H9 (cell line): ENCODE measurements around the gene AURKB. TPM values are rescaled to one million over a fixed set of nuclear protein-coding genes. Genes with fewer than 3 reads are reported as not detected.

Source experiments
- DNase-seq: peaks from one replicate; pipeline ENCODE4 v3.0.0-alpha.2; 2017
- H2AFZ ChIP-seq: one replicate; pipeline ENCODE4 v1.6.1; 2013; ENCODE audit warnings: mild to moderate bottlenecking, low read length, control low read depth, moderate library complexity
- H2AK5ac ChIP-seq: 2 replicates; pipeline ENCODE4 v1.6.1; 2013; ENCODE audit warnings: low read length, control low read depth, mixed read lengths; ENCODE audit not compliant: insufficient read length
- H2BK120ac ChIP-seq: one replicate; pipeline ENCODE4 v1.6.1; 2013; ENCODE audit warnings: low read depth, mild to moderate bottlenecking, low read length, control low read depth, inconsistent platforms; ENCODE audit not compliant: poor library complexity, severe bottlenecking
- H2BK12ac ChIP-seq: 2 replicates; pipeline ENCODE4 v1.6.1; 2013; ENCODE audit warnings: low read length, control low read depth, mixed read lengths, low read depth; ENCODE audit not compliant: insufficient read length
- H2BK15ac ChIP-seq: 2 replicates; pipeline ENCODE4 v1.6.1; 2013; ENCODE audit warnings: low read depth, low read length, control low read depth
- H2BK20ac ChIP-seq: one replicate; pipeline ENCODE4 v1.6.1; 2013; ENCODE audit warnings: low read depth, mild to moderate bottlenecking, low read length, control low read depth, inconsistent platforms; ENCODE audit not compliant: poor library complexity, severe bottlenecking
- H2BK5ac ChIP-seq: 2 replicates; pipeline ENCODE4 v1.6.1; 2013; ENCODE audit warnings: low read length, control low read depth, mixed read lengths; ENCODE audit not compliant: insufficient read length
- H3K14ac ChIP-seq: 2 replicates; pipeline ENCODE4 v1.6.1; 2013; ENCODE audit warnings: low read length, control low read depth; ENCODE audit not compliant: insufficient read depth
- H3K18ac ChIP-seq: 2 replicates; pipeline ENCODE4 v1.6.1; 2013; ENCODE audit warnings: low read depth, mild to moderate bottlenecking, mixed read lengths, low read length, control low read depth; ENCODE audit not compliant: insufficient read length
- H3K23ac ChIP-seq: 2 replicates; pipeline ENCODE4 v1.6.1; 2013; ENCODE audit warnings: low read length, control low read depth, mixed read lengths, low read depth; ENCODE audit not compliant: insufficient read length
- H3K23me2 ChIP-seq: 2 replicates; pipeline ENCODE4 v1.6.1; 2013; ENCODE audit warnings: low read depth, mild to moderate bottlenecking, mixed read lengths, low read length, control low read depth; ENCODE audit not compliant: insufficient read length, poor library complexity, severe bottlenecking
- H3K27ac ChIP-seq: 2 replicates; pipeline ENCODE4 v1.5.1; 2013; ENCODE audit warnings: low read length, control low read depth, mixed read lengths, low read depth; ENCODE audit not compliant: insufficient read length
- H3K27me3 ChIP-seq: 2 replicates; pipeline ENCODE4 v1.6.1; 2013; ENCODE audit warnings: low read length, control low read depth, inconsistent platforms; ENCODE audit not compliant: insufficient read depth
- H3K4ac ChIP-seq: 2 replicates; pipeline ENCODE4 v1.6.1; 2013; ENCODE audit warnings: low read depth, mild to moderate bottlenecking, control low read depth, inconsistent platforms, low read length, moderate library complexity
- H3K4me1 ChIP-seq: 2 replicates; pipeline ENCODE4 v1.6.1; 2013; ENCODE audit warnings: low read length, control low read depth, inconsistent platforms; ENCODE audit not compliant: insufficient read depth
- H3K4me2 ChIP-seq: 2 replicates; pipeline ENCODE4 v1.6.1; 2013; ENCODE audit warnings: low read length, control low read depth, mixed read lengths; ENCODE audit not compliant: insufficient read length, insufficient read depth
- H3K56ac ChIP-seq: 2 replicates; pipeline ENCODE4 v1.6.1; 2013; ENCODE audit warnings: low read depth, mild to moderate bottlenecking, mixed read lengths, low read length, control low read depth; ENCODE audit not compliant: insufficient read length
- H3K79me1 ChIP-seq: 2 replicates; pipeline ENCODE4 v1.6.1; 2013; ENCODE audit warnings: low read depth, mild to moderate bottlenecking, moderate library complexity, low read length, control low read depth, inconsistent platforms; ENCODE audit not compliant: insufficient read depth, poor library complexity, severe bottlenecking
- H3K79me2 ChIP-seq: 2 replicates; pipeline ENCODE4 v1.6.1; 2013; ENCODE audit warnings: low read length, control low read depth, inconsistent platforms; ENCODE audit not compliant: insufficient read depth
- H3K9ac ChIP-seq: 2 replicates; pipeline ENCODE4 v1.6.1; 2013; ENCODE audit warnings: low read length, control low read depth, mixed read lengths; ENCODE audit not compliant: insufficient read length; ENCODE audit errors: extremely low read depth
- H3K9me3 ChIP-seq: one replicate; pipeline ENCODE4 v1.6.1; 2013; ENCODE audit warnings: low read depth, low read length, inconsistent platforms; ENCODE audit not compliant: control insufficient read depth
- H3T11ph ChIP-seq: one replicate; pipeline ENCODE4 v1.6.1; 2013; ENCODE audit warnings: mild to moderate bottlenecking, low read length, control low read depth, inconsistent platforms
- H4K20me1 ChIP-seq: one replicate; pipeline ENCODE4 v1.6.1; 2013; ENCODE audit not compliant: control insufficient read depth, insufficient read length, insufficient read depth
- H4K5ac ChIP-seq: 2 replicates; pipeline ENCODE4 v1.6.1; 2013; ENCODE audit warnings: low read depth, mild to moderate bottlenecking, mixed read lengths, low read length, control low read depth; ENCODE audit not compliant: insufficient read length
- H4K8ac ChIP-seq: replicated peaks from 2 replicates; pipeline ENCODE4 v1.6.1; 2013; ENCODE audit warnings: low read length, control low read depth, mixed read lengths, low read depth; ENCODE audit not compliant: insufficient read length
- H4K91ac ChIP-seq: 2 replicates; pipeline ENCODE4 v1.6.1; 2013; ENCODE audit warnings: low read depth, mild to moderate bottlenecking, moderate library complexity, mixed read lengths, low read length, control low read depth; ENCODE audit not compliant: insufficient read length
- H3K27ac Mint-ChIP-seq, 3 experiments: 2 replicates in 2 of 3; 3 replicates in 1 of 3; pipeline ENCODE4 v1.8.0; 2020 to 2021; ENCODE audit warnings: mixed read lengths in 3 of 3, mild to moderate bottlenecking in 1 of 3, moderate library complexity in 1 of 3
- H3K27me3 Mint-ChIP-seq: 2 replicates; pipeline ENCODE4 v1.8.0; 2021; ENCODE audit warnings: low read depth, mild to moderate bottlenecking, moderate library complexity, mixed read lengths
- H3K36me3 Mint-ChIP-seq, 3 experiments: 2 replicates in 2 of 3; 3 replicates in 1 of 3; pipeline ENCODE4 v1.8.0; 2020 to 2021; ENCODE audit warnings: low read depth in 3 of 3, mixed read lengths in 3 of 3; ENCODE audit not compliant: insufficient read depth in 1 of 3
- H3K4me1 Mint-ChIP-seq, 2 experiments: 2 replicates each; pipeline ENCODE4 v1.8.0; 2020; ENCODE audit warnings: mixed read lengths in 2 of 2
- H3K4me3 Mint-ChIP-seq, 2 experiments: 2 replicates in 1 of 2; 3 replicates in 1 of 2; pipeline ENCODE4 v1.8.0; 2020 to 2021; ENCODE audit warnings: mild to moderate bottlenecking in 2 of 2, mixed read lengths in 2 of 2, moderate library complexity in 1 of 2
- H3K9me3 Mint-ChIP-seq, 2 experiments: 2 replicates in 1 of 2; 3 replicates in 1 of 2; pipeline ENCODE4 v1.8.0; 2020; ENCODE audit warnings: mild to moderate bottlenecking in 2 of 2, mixed read lengths in 2 of 2, moderate library complexity in 1 of 2
- WGBS: extraction: QIAGEN DNeasy Blood & Tissue Kit; methylation state at CpG from one replicate; pipeline ENCODE4 v1.1.7; 2013; ENCODE audit warnings: missing lambda C conversion rate, low lambda C conversion rate, mixed read lengths; ENCODE audit not compliant: insufficient read length; ENCODE audit errors: extremely low coverage; 5-methylcytosine and 5-hydroxymethylcytosine counted together
- total RNA-seq: library from RNA; stranded (reverse); gene quantifications from 2 replicates; pipeline ENCODE4 v1.2.1, GENCODE V29; 2021
- TF ChIP-seq, protein P1 (sequence below): fragments of 200-600 bp; sonication (generic); conservative IDR thresholded peaks from 3 replicates; pipeline ENCODE4 v1.8.0; 2021; ENCODE audit warnings: antibody characterized with exemption, mild to moderate bottlenecking

Gene AURKB
- total RNA-seq, 1 experiment from 2014 or later: 171 TPM

DNA sequence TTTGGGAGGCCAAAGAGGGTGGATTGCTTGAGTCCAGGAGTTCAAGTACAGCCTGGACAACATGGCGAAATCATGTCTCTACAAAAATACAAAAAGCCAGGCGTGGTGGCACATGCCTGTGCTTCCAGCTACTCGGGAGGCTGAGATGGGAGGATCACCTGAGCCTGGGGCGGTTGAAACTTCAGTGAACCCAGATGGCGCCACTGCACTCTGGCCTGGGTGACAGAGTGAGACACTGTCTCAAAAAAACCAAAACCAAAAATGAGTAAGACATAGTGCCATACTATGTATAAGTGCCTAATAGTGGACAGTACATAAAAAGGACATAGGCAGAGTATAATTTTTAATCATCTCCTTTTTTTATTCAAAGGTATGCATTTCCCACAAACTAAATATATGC lies 33.5 kb upstream of the AURKB start:
- H3K27ac ChIP-seq: no peak overlapping the region
- no peak overlapping the region for H3K18ac ChIP-seq
- H4K91ac ChIP-seq: no peak overlapping the region
- no peak overlapping the region for H3T11ph ChIP-seq
- TF ChIP-seq, protein P1, sequence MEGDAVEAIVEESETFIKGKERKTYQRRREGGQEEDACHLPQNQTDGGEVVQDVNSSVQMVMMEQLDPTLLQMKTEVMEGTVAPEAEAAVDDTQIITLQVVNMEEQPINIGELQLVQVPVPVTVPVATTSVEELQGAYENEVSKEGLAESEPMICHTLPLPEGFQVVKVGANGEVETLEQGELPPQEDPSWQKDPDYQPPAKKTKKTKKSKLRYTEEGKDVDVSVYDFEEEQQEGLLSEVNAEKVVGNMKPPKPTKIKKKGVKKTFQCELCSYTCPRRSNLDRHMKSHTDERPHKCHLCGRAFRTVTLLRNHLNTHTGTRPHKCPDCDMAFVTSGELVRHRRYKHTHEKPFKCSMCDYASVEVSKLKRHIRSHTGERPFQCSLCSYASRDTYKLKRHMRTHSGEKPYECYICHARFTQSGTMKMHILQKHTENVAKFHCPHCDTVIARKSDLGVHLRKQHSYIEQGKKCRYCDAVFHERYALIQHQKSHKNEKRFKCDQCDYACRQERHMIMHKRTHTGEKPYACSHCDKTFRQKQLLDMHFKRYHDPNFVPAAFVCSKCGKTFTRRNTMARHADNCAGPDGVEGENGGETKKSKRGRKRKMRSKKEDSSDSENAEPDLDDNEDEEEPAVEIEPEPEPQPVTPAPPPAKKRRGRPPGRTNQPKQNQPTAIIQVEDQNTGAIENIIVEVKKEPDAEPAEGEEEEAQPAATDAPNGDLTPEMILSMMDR: peak; percentile 34
- peaks cover 3% of the 10 kb centered on the region; the same call in 1 of the 2 replicates for H3K79me2 ChIP-seq
- no peaks in the 10 kb centered on the region for H3K4me1 ChIP-seq
- H3K23me2 ChIP-seq: peaks cover 2% of the 10 kb centered on the region
- peaks cover 0 to 3% of the 10 kb centered on the region in 2 experiments; a peak in 2 of 4 replicates for H3K4me1 Mint-ChIP-seq
- no peak overlapping the region for H4K5ac ChIP-seq
- no peak overlapping the region for H3K14ac ChIP-seq
- H2BK15ac ChIP-seq: no peak overlapping the region
- peaks cover 2% of the 10 kb centered on the region; the same call in 1 of the 2 replicates for H3K27me3 Mint-ChIP-seq
- no CpG with 5 or more reads among the region's 5 CpGs for WGBS
- H3K9me3 Mint-ChIP-seq: no peaks in the 10 kb centered on the region
- H2BK12ac ChIP-seq: no peak overlapping the region
- DNase-seq: no peak
- no peaks in the 10 kb centered on the region for H4K20me1 ChIP-seq
- H3K4ac ChIP-seq: no peak overlapping the region
- no peak overlapping the region for H2BK120ac ChIP-seq
- no peak overlapping the region for H3K23ac ChIP-seq
- H3K4me2 ChIP-seq: no peak overlapping the region
- no peaks in the 10 kb centered on the region for H3K9me3 ChIP-seq
- no peak overlapping the region for H2AK5ac ChIP-seq
- H3K36me3 Mint-ChIP-seq: peaks cover 14 to 38% (median 34%) of the 10 kb centered on the region in 3 experiments; a peak in 6 of 7 replicates
- no peaks in the 10 kb centered on the region for H3K79me1 ChIP-seq
- H3K4me3 Mint-ChIP-seq: no peak overlapping the region
- H3K27me3 ChIP-seq: no peaks in the 10 kb centered on the region
- no peak overlapping the region for H2AFZ ChIP-seq
- no peak overlapping the region; a peak in 1 of 7 replicates for H3K27ac Mint-ChIP-seq
- H3K56ac ChIP-seq: no peak overlapping the region
- H4K8ac ChIP-seq: no peak overlapping the region
- no peak overlapping the region for H2BK5ac ChIP-seq
- no peak overlapping the region for H2BK20ac ChIP-seq
- no peak overlapping the region for H3K9ac ChIP-seq
